Uterus (tissue), 4 donors: ENCODE data around the gene DEPDC7. TPM values are rescaled to one million over a fixed set of nuclear protein-coding genes. Genes with fewer than 3 reads are reported as not detected.
A peak's percentile ranks its signal among the peaks of the same experiment; 100 is the strongest.

Experiments used
- DNase-seq, 2 donors: peaks; one replicate each; pipeline ENCODE4 v3.0.0-alpha.2; 2019 to 2020
- H3K27ac ChIP-seq, 2 donors: fragments of 200-600 bp; sonication (generic); 1 replicate in 1 of 2; 2 replicates in 1 of 2; pipeline ENCODE4 v1.5.1; 2016 to 2018
- H3K27me3 ChIP-seq, 2 donors: fragments of 200-600 bp; sonication (generic); one replicate each; pipeline ENCODE4 v1.5.1; 2018 to 2019; ENCODE audit warnings: control low read depth in 1 of 2
- H3K36me3 ChIP-seq, 2 donors: fragments of 200-600 bp; sonication (generic); one replicate each; pipeline ENCODE4 v1.5.1; 2019; ENCODE audit warnings: control low read depth in 1 of 2
- H3K4me1 ChIP-seq, 2 donors: fragments of 200-600 bp; sonication (generic); one replicate each; pipeline ENCODE4 v1.5.1; 2018 to 2019; ENCODE audit warnings: control low read depth in 1 of 2
- H3K4me3 ChIP-seq, 2 donors: fragments of 200-600 bp; sonication (generic); 1 replicate in 1 of 2; 2 replicates in 1 of 2; pipeline ENCODE4 v1.5.1; 2018 to 2019; ENCODE audit warnings: mild to moderate bottlenecking in 1 of 2
- H3K9me3 ChIP-seq, 2 donors: fragments of 200-600 bp; sonication (generic); one replicate each; pipeline ENCODE4 v1.5.1; 2019; ENCODE audit warnings: control low read depth in 1 of 2
- CTCF ChIP-seq, 4 experiments: fragments of 200-600 bp in 2 of 4; fragments of 450-650 bp in 2 of 4; sonication (generic) in 2 of 4; IDR thresholded peaks; one replicate each; pipeline ENCODE4 v1.5.1; 2016 to 2019; ENCODE audit warnings: antibody characterized with exemption in 4 of 4, mild to moderate bottlenecking in 2 of 4, moderate library complexity in 1 of 4
- POLR2A ChIP-seq, 2 donors: fragments of 450-650 bp; IDR thresholded peaks; one replicate each; pipeline ENCODE4 v1.6.1; 2016; ENCODE audit warnings: antibody characterized with exemption in 2 of 2, mild to moderate bottlenecking in 1 of 2, moderate library complexity in 1 of 2
- intact Hi-C: fragments of 100-400 bp; cut with DNase I; formaldehyde crosslinking; loops from one replicate; pipeline ENCODE4 v1.15.1; 2023; ENCODE audit warnings: low total_unique reads
- total RNA-seq, 4 donors: library from RNA; depleted of rRNA in 3 of 4; stranded (reverse); fragments of >200 nt in 3 of 4; gene quantifications; one replicate each; pipeline versions ENCODE4 v1.1.0 to v1.2.4, GENCODE V29; 2014 to 2023
- donor health status: DM: yes; HTN: yes; CAD: no.

Gene DEPDC7
- total RNA-seq, 4 donors from 2014 or later: 1.3 to 6.4 (median 1.3) TPM; not detected in 1

- intact Hi-C loops: no loop called here
- H3K36me3 ChIP-seq: no peaks in the 10 kb centered on the region
- H3K27ac ChIP-seq: peak within 1 kb of the TSS; percentile 99
- H3K4me3 ChIP-seq: peak within 1 kb of the TSS; percentile 83 to 91
- H3K9me3 ChIP-seq: no peaks in the 10 kb centered on the region
- no peaks in the 10 kb centered on the region for H3K4me1 ChIP-seq
- H3K27me3 ChIP-seq: no peaks in the 10 kb centered on the region
- TF ChIP-seq POLR2A (IDR thresholded peaks at IDR 0.05): peak; percentile 10 to 77
- TF ChIP-seq CTCF (IDR thresholded peaks at IDR 0.05): peak in 1 of 4 experiments; percentile 10
- peak; percentile 93 to 94 for DNase-seq
Measured at GRCh38 chr11:33039274-33040032, 23.8 kb downstream of the DEPDC7 start, which contains the start of gene TCP11L1. TCP11L1 (plus strand) TSS chr11:33039572; CDS start chr11:33043774, 4,202 bp downstream.

- intact Hi-C loops: no loop called here
Measured at GRCh38 chr11:33040033-33040861, 24.6 kb downstream of the DEPDC7 start.

GRCh38 chr11:33040862-33041453 lies 25.3 kb downstream of the DEPDC7 start:
- intact Hi-C loops: no loop called here
- no peaks in the 10 kb centered on the region for H3K9me3 ChIP-seq
- H3K27me3 ChIP-seq: no peaks in the 10 kb centered on the region
- no peak for TF ChIP-seq CTCF (IDR thresholded peaks at IDR 0.05)
- TF ChIP-seq POLR2A (IDR thresholded peaks at IDR 0.05): no peak
- DNase-seq: no peak
- no peaks in the 10 kb centered on the region for H3K36me3 ChIP-seq
- peak overlapping the region in 1 of 2 donors; percentile 0 for H3K4me3 ChIP-seq
- no peaks in the 10 kb centered on the region for H3K4me1 ChIP-seq
- H3K27ac ChIP-seq: peak overlapping the region in 1 of 2 donors; percentile 99

More at GRCh38 chr11:33040033-33040861, 24.6 kb downstream of the DEPDC7 start:
- Histone ChIP-seq H3K4me1 (no peaks in the 10 kb centered on the region), H3K9me3 (no peaks in the 10 kb centered on the region), H3K27ac (peak overlapping the region; percentile 99), H3K36me3 (no peaks in the 10 kb centered on the region), H3K4me3 (peak overlapping the region; percentile 83 to 91), H3K27me3 (no peaks in the 10 kb centered on the region)
- TF ChIP-seq POLR2A (IDR thresholded peaks at IDR 0.05): no peak
- DNase-seq: peak in 1 of 2 donors; percentile 24

GRCh38 chr11:33043221-33043830 lies 27.6 kb downstream of the DEPDC7 start:
- DNase-seq: no peak
- TF ChIP-seq POLR2A (IDR thresholded peaks at IDR 0.05) (no peak), CTCF (IDR thresholded peaks at IDR 0.05) (no peak)
- H3K4me1 ChIP-seq: no peaks in the 10 kb centered on the region
- H3K27me3 ChIP-seq: no peaks in the 10 kb centered on the region
- no peaks in the 10 kb centered on the region for H3K36me3 ChIP-seq
- intact Hi-C loops: no loop called here
- no peak overlapping the region for H3K4me3 ChIP-seq
- no peaks in the 10 kb centered on the region for H3K9me3 ChIP-seq
- H3K27ac ChIP-seq: no peak overlapping the region

- TF ChIP-seq CTCF (IDR thresholded peaks at IDR 0.05) (no peak), POLR2A (IDR thresholded peaks at IDR 0.05) (no peak)
- Histone ChIP-seq H3K4me3 (no peak overlapping the region), H3K9me3 (no peaks in the 10 kb centered on the region), H3K27ac (no peak overlapping the region), H3K27me3 (no peaks in the 10 kb centered on the region), H3K36me3 (no peaks in the 10 kb centered on the region), H3K4me1 (no peaks in the 10 kb centered on the region)
- intact Hi-C loops: no loop called here
- DNase-seq: no peak
Measured at GRCh38 chr11:33044285-33044756, 28.6 kb downstream of the DEPDC7 start.
